ENCODE results near the gene ACTN3.

DNA sequence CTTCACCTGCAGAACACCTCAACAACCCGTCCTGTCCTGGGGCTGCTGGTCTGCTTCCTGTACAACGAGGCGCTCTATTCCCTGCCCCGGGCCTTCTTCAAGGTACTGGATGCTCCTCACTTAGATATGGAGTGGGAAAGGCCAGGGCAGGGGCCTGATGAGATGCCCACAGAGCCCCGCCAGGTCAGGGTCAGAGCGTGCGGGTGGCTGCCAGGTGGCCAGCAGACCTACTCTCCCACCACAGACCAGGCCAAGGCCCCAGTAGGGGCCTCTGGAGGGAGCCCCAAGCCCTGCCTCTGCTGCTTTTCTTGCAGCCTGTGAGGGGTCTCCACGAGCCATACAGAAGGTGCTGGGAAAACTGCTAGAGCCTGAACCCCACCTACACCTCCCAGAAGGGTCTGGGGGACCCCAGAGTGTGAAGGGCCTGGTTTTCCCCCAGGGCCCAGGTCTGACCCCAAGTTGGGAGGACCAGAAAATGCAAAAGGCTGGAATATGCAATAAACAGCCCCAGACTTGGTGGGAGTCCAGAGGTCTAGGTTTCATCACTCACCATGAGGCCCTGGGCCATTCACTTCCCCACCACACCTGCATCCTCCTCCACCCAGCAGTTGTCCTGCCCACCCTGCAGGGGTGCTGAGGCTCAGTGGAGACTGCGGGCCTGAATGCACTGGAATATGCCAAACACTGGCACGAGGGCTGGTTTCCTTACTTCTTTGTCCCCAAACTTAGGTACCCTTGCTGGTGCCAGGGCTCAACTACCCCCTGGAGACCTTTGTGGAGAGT, 15.6 kb upstream of the ACTN3 start:
- TF ChIP-seq POLR2A (IDR thresholded peaks at IDR 0.05): no peak
- TF ChIP-seq, protein P1, sequence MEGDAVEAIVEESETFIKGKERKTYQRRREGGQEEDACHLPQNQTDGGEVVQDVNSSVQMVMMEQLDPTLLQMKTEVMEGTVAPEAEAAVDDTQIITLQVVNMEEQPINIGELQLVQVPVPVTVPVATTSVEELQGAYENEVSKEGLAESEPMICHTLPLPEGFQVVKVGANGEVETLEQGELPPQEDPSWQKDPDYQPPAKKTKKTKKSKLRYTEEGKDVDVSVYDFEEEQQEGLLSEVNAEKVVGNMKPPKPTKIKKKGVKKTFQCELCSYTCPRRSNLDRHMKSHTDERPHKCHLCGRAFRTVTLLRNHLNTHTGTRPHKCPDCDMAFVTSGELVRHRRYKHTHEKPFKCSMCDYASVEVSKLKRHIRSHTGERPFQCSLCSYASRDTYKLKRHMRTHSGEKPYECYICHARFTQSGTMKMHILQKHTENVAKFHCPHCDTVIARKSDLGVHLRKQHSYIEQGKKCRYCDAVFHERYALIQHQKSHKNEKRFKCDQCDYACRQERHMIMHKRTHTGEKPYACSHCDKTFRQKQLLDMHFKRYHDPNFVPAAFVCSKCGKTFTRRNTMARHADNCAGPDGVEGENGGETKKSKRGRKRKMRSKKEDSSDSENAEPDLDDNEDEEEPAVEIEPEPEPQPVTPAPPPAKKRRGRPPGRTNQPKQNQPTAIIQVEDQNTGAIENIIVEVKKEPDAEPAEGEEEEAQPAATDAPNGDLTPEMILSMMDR (IDR thresholded peaks at IDR 0.05): no peak
- no peak for TF ChIP-seq POLR2AphosphoS5 (IDR thresholded peaks at IDR 0.05)
- no peak for TF ChIP-seq EP300 (IDR thresholded peaks at IDR 0.05)

All from sigmoid colon (tissue), 4 donors.